GM21367 (cell line): ENCODE data around the gene ZBTB20.
"Not testable (repeated sequence)": the region's sequence is repeated elsewhere in the genome, so short reads cannot be mapped to it uniquely, and the experiment has no call there.

Experiments
- ATAC-seq: cut with Tn5 transposase; IDR thresholded peaks from one replicate; pipeline ENCODE4 v1.9.1; 2021; ENCODE audit not compliant: unreplicated experiment

Gene ZBTB20

GRCh38 chr3:115146418-115147328 is at the start of gene ZBTB20:
TSS of gene ZBTB20 (minus strand) at chr3:115147288.
- ATAC-seq, result peak; percentile 18

- ATAC-seq, result no peak
These were observed 47.4 kb upstream of the ZBTB20 start for GRCh38 chr3:115194476-115194875.

DNA sequence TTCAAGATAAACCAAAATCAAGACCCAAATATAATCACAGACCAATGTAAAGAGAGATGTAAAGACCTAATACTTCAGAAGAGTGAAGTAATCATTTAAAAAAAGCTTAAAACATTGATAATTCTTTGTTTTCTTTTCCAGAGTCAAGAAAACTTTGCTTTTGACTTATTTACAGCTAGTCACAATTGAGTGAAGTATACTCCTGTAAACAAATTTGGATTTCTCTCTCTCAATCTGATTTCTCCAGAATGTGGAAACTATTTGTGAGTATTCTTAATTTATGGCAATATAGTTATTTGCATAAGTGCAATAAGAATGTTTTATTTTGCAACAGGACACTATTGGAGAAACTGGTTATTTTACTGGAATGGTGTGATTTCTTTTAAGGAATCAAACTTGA is 43.7 kb upstream of the ZBTB20 start:
- no peak for ATAC-seq

DNA sequence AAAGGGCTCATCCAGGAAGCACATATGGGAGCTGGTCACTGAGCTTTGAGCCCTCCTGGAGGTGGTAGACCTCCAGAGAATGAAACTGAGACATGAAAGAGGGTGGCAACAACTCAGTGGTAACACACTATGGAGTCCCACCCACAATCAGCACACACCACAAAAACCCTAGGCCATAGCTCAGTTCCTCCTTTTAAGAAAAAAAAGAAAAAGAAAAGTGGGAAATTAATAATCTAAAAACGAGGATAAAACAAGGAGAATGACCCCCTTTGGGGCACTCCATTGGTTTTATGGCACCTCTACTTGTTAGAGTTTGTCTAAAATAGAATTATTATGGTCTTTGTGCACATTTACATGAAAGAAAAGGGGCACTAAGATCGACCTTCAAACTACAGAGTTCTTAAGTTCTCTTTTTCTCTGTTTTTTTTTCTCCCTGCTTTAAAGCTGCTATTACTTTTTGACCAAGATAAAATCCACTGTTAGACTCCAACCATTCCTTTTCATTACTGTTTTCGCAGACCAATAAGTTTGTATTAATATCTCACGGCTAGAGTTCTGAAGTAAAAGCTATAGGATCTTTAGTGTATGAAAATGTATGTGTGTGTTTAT is 40.2 kb upstream of the ZBTB20 start:
- ATAC-seq, result peak; percentile 100

DNA sequence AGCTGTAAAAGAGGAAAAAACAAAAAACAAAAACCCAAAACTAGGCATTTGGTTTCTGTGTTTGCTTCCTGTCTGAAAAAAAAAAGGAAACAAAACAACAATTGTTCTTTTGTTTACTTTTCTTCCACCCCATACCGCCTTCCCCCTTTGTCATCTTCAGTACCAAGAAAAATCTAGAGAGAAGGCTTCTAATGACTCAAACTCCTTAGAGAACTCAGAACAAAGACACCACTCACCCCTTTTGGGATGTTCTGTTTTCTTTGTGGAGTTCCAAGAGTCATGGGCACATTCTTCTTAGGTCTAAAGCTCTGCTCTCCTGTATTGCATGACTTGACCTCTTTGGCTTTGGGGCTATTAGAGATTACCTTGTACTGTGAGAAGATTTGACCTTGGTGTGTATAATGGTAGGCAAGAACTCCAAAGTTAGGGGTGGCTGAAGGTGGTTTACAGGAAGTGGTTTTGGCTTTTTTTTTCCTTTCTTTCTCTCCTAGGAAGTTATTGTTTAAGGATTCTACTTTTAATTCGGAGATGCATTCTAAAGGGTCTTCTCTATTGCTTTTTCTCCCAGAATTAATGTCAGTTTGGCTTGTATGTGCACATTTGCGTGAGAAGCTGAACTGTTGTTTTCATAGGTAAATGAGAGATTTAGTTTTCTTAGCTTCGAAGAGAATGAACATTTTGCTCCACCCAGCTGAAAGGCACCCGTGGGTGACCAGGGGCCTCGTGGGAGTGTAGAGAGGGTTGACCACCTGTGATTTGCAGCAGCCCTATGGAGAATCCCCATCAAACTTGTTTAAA is 39.5 kb upstream of the ZBTB20 start:
- no peak for ATAC-seq

- ATAC-seq, result not testable (repeated sequence)
These were observed 37.9 kb upstream of the ZBTB20 start for GRCh38 chr3:115184859-115185572.

- ATAC-seq, result not testable (repeated sequence)
These were observed 31.8 kb upstream of the ZBTB20 start for GRCh38 chr3:115178930-115179329.

DNA sequence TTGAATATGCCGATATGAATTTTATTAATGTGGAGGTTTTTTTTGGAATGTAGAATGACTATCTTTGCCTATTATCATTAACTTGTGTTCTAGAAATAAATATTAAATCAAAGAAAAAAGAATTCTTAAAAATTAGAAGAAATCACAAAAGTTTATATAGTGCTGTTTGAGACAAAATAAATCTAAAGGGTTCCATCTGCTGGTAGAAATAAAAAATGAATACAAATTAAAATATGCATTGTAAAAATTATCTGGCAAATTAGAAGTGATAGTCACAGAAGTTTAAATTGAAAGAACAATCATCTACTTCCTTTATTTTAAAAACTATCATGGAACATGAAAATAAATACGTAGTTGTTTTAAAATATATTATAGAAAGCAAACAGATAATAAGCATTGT is 22.7 kb upstream of the ZBTB20 start:
- no peak for ATAC-seq

DNA sequence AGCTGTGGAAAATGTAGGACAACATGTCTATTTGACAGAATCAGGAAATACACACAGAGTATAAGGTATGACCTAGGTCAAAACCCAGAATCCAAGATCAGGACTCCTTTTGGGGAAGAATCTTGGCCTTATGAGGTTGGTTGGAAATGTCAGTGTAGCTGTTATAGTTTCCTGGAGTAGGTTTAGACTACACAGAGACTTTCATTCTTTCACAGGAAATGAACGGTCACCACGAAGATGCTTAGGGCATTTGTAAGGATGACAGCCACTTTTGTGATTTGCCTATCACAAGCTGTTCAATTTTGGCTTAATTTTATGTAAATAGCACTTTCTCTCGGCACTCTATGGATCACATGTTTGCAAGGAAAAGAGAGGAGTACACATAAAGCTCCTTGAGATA is 18.6 kb upstream of the ZBTB20 start:
- ATAC-seq, result no peak

DNA sequence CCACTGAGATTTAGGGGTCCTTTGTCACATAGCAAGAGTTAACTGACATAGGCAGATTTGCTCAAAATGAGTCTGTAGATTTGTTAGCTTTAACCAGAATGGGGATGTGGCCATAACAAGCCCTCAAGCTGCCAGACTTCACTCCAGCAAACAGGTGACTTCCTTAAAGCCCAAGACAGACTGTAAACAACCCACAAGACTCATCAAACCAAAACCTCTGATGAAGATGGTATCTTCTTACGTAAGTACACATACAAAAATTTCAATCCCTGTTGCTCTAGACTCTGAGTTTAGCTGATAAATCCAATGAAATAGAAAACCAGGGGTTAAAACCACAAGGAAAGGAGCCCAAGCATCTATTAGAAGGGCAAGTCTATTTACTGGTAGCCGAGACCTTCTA is 18.2 kb upstream of the ZBTB20 start:
- no peak for ATAC-seq

GRCh38 chr3:115164374-115165221 is 17.5 kb upstream of the ZBTB20 start:
- no peak for ATAC-seq

GRCh38 chr3:115162759-115163158 is 15.7 kb upstream of the ZBTB20 start:
- ATAC-seq, result no peak

GRCh38 chr3:115161866-115162265 is 14.8 kb upstream of the ZBTB20 start:
- no peak for ATAC-seq

DNA sequence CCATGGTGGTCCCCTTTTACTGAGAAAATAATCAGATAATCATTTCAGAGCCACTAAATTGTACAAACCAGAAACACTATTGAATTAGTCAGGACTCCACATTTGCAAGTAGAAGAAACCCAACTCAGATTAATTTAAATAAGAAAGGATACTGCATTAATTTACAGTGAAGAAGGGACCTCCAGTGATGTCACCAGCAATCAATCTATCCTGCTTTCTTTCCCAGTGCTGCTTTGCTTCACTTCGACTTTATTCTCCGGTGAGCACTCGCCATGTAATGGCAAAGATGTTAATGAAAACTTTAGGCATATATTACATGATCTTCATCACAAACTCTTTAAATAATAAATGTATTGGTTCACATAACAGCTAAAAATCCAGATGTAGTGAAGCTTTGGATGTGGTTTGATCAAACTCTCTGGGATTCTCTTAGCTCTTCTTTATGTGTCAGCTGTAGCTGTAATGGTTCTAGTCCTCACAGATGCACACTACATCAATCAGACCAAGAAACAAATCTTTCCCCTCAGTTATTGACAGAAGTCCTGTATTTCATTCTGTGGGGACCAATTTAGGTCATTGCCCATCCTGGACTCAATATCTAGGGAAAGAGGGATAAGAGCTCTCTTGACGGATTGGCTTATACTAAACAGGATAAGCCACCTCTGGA is 14.2 kb upstream of the ZBTB20 start:
- no peak for ATAC-seq

DNA sequence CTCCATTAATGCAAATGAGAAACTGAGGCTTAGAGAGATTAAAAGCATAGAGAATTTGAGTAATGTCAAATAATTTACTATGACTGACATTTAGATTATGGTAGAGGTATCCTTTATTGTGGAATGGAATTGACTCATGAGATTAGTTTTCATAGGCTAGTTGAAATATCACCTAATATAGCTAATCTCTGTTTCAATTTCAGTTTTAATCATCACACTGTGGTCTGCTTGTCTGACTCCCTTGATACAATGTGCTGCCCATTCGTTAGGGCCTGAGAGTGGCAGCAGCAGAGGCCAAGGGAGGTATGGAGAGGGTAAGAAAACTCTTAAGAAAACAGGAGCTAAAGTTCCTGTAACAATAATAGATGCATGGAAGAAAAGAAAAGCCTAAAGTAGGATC is 13.2 kb upstream of the ZBTB20 start:
- ATAC-seq, result peak; percentile 99

DNA sequence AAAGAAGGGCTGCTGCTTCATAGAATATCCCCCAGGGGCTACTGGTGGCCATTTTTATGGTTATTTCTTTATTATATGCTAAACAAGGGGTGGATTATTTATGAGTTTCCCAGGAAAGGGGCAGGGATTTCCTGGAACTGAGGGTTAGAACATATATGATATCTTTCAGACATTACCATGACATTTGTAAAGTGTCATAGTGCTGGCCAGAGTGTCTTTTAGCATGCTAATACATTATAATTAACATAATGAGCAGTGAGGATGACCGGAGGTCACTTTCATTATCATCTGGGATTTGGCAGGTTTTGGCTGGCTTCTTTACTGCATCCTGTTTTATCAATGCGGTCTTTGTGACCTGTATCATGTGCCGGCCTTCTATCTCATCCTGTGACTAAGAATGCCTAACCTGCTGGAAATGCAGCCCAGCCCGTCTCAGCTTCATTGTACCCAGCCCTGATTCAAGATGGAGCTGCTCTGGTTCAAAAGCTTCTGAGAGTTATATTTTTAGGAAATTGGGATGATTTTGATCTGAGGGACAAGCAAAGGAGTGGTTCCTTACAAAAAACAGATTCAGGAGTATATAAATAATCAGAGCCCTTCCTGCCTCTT is 9.1 kb upstream of the ZBTB20 start:
- ATAC-seq, result no peak

DNA sequence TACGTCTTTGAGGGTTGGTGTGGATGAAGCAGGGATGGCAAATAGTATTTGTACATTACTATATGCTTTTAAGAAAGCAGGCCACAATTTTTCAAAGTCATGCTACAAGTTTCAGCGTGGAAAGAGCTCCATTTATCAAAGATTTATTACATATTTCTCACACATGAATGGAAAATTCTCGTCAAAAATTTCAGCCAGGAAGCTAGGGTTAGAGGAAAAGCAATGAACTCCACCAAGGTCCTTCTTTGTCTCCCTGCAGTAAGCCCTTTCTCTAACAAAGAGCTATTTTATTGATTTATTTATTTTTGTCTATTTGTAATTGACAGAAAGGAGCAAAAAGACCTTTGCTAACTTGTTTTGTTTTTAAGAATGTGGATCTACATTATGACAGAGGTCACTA is 7.5 kb upstream of the ZBTB20 start:
- no peak for ATAC-seq

DNA sequence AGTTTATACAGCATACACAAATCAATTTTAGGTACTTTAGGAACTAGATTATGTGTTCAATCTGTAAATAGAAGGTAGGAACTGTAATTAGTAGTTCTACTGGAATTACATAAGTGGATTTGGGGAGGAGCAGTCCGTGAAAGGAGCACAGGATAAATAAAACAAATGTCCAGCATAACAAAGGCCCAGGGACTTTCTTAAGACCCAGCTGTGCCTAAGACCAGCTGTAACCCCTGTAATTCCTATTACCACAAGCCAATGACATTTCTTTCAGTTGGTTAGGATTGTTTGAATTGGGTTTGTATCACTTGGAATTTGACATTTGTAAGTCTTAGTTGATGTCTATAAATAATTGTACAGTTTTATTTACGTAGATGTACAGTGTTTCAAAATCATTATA is 4.8 kb upstream of the ZBTB20 start:
- ATAC-seq, result no peak

GRCh38 chr3:115148142-115148790 is 1.2 kb upstream of the ZBTB20 start:
- no peak for ATAC-seq
